HL-60/S4 treated with phorbol 12-myristate 13-acetate at 8.2 ng/mL for 4 days and 3 days (cell line): Measurements from ENCODE around the gene PLEKHO2.

Experiments used
- in situ Hi-C: fragments of 300-500 bp; cut with MboI; formaldehyde crosslinking; loops from 2 replicates; pipeline ENCODE4 v1.15.0; 2022; ENCODE audit warnings: low sequenced_read_pairs

The PLEKHO2 gene

GRCh38 chr15:64884679-64885078, 43.0 kb downstream of the PLEKHO2 start:
- in situ Hi-C loops, result no loop called here

- in situ Hi-C loops, result no loop called here
These were observed 46.6 kb downstream of the PLEKHO2 start for GRCh38 chr15:64888336-64888735.

GRCh38 chr15:64891561-64891960, 49.8 kb downstream of the PLEKHO2 start:
- in situ Hi-C loops, result no loop called here

DNA sequence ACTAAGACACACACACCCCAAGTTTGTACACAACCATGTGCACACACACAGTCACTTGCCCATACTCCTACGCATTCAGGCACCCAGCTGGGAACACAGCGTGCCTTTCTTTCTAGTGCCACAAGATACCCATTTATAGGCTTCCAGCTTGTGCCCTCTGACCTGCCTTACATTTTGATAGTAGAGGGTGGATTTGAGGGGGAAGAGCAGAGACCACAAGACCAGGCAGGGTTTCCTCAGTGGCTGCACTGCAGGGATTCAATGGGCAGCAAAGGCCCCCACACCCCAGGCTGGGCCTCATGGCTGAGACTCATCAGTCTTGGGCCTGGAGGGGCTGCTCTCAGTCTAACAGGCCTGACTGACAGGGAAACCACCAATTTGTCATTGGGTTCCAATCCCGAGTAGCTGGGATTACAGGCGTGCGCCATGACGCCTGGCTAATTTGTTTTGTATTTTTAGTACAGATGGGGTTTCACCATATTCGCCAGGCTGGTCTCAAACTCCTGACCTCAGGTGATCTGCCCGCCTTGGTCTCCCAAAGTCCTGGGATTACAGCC, 51.2 kb downstream of the PLEKHO2 start:
- in situ Hi-C loops, result no loop called here

DNA sequence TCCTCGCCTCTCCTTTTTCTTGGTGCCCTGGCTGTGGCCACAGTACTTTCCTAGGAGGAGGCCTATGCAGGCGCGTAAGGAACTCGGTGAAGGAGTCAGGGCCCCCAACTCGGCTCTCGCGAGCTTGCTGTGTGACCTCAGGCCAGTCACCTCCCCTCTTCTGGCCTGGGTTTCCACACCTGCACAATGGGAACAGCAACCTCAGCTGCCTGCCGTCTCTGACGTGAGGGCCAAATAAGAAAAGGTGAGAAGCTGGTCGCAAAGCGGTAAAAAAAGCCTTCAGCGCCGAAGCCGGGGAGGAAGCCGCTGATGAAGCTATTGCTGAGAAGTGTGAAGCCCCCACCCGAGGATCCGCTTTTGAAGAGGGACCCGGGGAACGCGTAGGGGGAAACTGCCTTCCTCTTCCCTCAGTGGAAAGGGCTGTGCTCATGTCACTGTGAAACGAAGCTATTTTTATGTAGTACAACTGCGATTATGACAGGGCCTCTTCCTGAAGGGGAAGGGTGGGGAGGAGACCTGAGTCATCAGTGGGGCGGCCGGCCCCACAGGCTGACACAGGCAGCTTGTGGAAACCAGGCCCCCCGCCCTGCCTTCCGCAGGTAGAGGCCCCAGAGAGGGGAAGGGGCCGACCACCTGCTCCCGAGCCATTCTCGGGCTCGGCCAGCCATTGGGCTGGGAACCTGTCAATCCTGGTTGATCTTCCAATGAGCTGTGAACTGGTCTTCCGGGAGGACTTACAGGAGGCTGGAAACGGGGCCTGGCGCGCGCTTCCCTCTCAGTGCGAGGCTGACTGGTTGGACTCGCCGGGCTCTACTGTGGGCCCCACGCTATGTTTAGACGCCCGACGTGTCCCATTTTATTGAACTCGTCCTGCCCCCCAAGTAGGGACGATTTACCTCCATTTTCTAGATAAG, 52.0 kb downstream of the PLEKHO2 start:
- in situ Hi-C loops, result no loop called here

DNA sequence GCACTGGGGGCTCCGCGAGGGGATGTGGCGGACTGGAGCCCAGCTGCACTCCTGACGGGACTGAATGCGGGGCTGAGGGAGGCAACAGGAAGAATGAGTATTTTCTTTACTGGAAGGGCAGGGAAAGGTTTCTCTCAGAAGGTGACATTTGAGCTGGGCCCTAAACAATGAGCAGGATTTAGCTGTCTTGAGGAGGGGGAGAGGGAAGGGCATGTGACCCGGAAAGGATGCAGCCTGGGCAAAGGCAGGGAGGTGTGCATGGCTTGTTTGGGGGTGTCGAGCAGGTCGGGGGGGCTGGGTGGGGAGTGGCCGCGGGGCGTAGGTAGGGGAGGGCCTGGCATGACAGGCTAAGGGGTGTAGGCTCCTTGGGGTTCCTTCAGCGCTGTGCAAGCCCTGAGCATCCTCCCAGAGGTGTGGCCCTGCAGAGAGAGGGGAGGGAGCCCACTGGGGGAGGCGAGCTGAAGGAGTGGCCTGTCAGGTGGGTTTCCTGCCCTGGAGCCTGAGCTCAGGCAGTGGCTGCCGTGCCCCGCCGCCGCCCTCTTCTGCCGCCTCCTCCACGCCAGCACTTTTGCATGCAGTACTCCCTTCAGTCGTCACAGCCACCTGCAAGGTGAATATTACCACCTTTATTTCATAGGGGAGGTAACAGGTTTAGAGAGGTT, 52.8 kb downstream of the PLEKHO2 start:
- in situ Hi-C loops, result loop anchor here (5.0 kb wide), 1 partner anchor 47 kb away; no protein-coding TSS in a partner anchor

- in situ Hi-C loops, result loop anchor here (5.0 kb wide), 1 partner anchor 48 kb away; no protein-coding TSS in a partner anchor
These were observed 53.8 kb downstream of the PLEKHO2 start for GRCh38 chr15:64895285-64896065.

GRCh38 chr15:64896371-64897069, 54.8 kb downstream of the PLEKHO2 start:
- in situ Hi-C loops, result loop anchor here (5.0 kb wide), 1 partner anchor 49 kb away; no protein-coding TSS in a partner anchor

- in situ Hi-C loops, result loop anchor here (5.0 kb wide), 1 partner anchor 50 kb away; no protein-coding TSS in a partner anchor
These were observed 55.8 kb downstream of the PLEKHO2 start for GRCh38 chr15:64897345-64897985.

- in situ Hi-C loops, result loop anchor here (5.0 kb wide), 1 partner anchor 51 kb away; no protein-coding TSS in a partner anchor
These were observed 56.7 kb downstream of the PLEKHO2 start for GRCh38 chr15:64898406-64898805.

GRCh38 chr15:64901141-64901540, 59.4 kb downstream of the PLEKHO2 start:
- in situ Hi-C loops, result loop anchor here (25.0 kb wide), 1 partner anchor 164 kb away; no protein-coding TSS in a partner anchor

DNA sequence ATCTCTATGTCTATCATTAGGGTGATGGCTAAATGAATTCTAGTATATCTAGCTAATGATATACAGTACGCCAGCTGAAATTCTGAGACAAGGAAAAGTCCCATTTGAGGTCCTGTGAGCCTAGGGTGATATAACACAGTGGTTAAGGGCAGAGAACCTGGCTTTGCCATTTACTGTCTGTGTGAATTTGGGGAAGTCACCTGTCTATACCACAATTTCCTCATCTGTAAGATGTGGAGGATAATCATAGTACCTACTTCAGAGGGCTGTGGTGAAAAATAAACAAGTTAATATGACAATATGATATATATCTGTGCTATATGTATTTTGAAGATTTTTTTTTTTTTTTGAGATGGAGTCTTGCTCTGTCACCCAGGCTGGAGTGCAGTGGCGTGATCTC, 60.2 kb downstream of the PLEKHO2 start:
- in situ Hi-C loops, result loop anchor here (25.0 kb wide), 1 partner anchor 165 kb away; no protein-coding TSS in a partner anchor

GRCh38 chr15:64902863-64903262, 61.1 kb downstream of the PLEKHO2 start:
- in situ Hi-C loops, result loop anchor here (25.0 kb wide), 1 partner anchor 166 kb away; no protein-coding TSS in a partner anchor

DNA sequence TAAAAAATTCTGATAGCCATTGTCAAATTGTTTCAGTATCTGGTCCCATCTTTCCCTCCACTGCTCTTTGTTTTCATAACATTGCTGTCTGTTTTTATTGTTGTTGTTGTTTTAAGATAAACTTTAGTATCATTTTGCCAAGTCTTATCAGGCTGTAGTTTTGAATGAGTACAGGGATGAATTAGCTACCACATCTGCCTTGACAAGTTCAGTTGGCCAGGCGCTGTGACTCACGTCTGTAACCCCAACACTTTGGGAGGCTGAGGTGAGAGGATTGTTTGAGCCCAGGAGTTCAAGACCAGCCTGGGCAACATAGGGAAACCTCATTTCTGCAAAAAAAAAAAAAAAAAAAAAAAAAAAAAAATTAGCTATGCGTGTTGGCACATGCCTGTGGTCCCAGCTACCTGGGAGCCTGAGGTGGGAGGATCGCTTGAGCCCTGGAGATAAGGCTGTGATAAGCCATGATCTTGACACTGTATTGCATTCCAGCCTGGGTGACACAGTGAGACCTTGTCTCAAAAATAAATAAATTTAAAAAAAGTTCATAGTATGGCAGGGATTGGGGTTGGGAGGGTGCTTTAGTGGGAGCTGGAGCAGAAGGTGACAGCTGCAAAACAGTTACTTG, 61.7 kb downstream of the PLEKHO2 start:
- in situ Hi-C loops, result loop anchor here (25.0 kb wide), 1 partner anchor 166 kb away; no protein-coding TSS in a partner anchor

- in situ Hi-C loops, result loop anchor here (25.0 kb wide), 1 partner anchor 167 kb away; no protein-coding TSS in a partner anchor
These were observed 62.5 kb downstream of the PLEKHO2 start for GRCh38 chr15:64904189-64904588.

DNA sequence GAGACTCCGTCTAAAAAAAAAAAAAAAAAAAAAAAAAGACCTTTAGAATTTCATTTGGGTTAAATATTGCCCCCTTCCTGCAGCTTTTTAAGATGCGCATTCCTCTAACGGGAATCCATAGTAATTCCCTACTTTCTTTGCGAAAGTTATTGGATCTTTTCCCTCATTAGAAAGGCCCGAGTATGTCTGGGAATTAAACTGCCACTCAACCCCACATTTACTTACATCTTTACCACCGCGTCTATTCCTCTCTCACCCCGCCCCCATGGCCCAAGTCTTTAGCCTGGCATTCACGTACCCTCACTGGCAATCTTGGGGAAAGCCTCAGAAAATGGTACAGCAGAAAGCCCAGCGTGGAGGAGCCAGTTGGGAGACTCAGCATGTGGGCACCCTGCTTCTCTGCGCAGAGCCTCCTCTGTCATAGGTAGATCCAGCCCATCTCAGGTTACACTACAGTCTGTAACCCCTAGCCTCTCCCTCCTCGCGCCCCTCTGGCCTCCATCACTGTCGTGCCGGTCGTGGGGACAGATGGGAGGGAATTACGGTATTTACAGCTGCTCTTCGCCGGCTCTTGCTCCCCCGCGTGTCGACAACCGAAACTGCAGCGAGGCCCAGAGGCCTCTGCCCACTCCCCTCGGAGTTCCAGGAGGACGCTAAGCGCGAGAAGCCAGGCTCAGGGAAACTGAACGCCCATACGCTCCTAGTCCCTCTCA, 63.6 kb downstream of the PLEKHO2 start:
- in situ Hi-C loops, result loop anchor here (25.0 kb wide), 1 partner anchor 168 kb away; no protein-coding TSS in a partner anchor

DNA sequence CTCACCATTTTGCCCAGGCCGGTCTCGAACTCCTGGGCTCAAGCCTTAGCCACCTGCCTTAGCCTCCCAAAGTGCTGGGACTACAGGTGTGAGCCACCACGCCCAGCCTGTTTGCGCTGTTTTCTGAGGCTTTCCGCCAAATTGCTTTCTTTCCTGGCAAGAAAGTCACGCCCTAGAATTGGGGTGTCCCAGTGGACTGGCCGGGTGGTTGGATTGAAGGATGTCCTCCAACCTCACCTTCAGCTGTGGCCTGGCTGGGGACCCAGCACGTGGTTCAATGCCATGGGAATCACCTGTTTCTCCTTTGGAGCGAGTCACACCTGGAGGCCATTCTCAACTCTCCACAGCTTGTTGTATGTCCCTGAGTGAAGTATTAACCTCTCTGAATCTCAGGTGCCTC, 64.2 kb downstream of the PLEKHO2 start:
- in situ Hi-C loops, result loop anchor here (25.0 kb wide), 1 partner anchor 169 kb away; no protein-coding TSS in a partner anchor

- in situ Hi-C loops, result loop anchor here (25.0 kb wide), 1 partner anchor 169 kb away; no protein-coding TSS in a partner anchor
These were observed 64.7 kb downstream of the PLEKHO2 start for GRCh38 chr15:64906402-64906801.
